Naive B cell (primary cell): ENCODE measurements around the gene SMARCB1. TPM values are rescaled to one million over a fixed set of nuclear protein-coding genes. Genes with fewer than 3 reads are reported as not detected.

Experiments
- ATAC-seq, 2 donors: fragments of 150-1000 bp; cut with Tn5 transposase; 2 replicates each; pipeline ENCODE4 v1.10.0; 2021; ENCODE audit warnings: low read depth in 2 of 2, mild to moderate bottlenecking in 2 of 2, moderate library complexity in 2 of 2
- DNase-seq: peaks from one replicate; pipeline ENCODE4 v3.0.0; 2022
- H3K27ac Mint-ChIP-seq, 6 donors: one replicate each; pipeline ENCODE4 v1.8.0; 2020 to 2022; ENCODE audit warnings: mild to moderate bottlenecking in 6 of 6, mixed read lengths in 6 of 6, moderate library complexity in 5 of 6, inconsistent platforms in 2 of 6
- H3K27me3 Mint-ChIP-seq, 3 donors: one replicate each; pipeline ENCODE4 v1.8.0; 2021 to 2022; ENCODE audit warnings: mixed read lengths in 3 of 3, mild to moderate bottlenecking in 1 of 3
- H3K36me3 Mint-ChIP-seq, 2 donors: one replicate each; pipeline ENCODE4 v1.8.0; 2020 to 2022; ENCODE audit warnings: mixed read lengths in 2 of 2, inconsistent platforms in 1 of 2, mild to moderate bottlenecking in 1 of 2
- H3K4me1 Mint-ChIP-seq, 3 donors: one replicate each; pipeline ENCODE4 v1.8.0; 2020 to 2022; ENCODE audit warnings: mixed read lengths in 3 of 3, inconsistent platforms in 1 of 3, mild to moderate bottlenecking in 1 of 3, moderate library complexity in 1 of 3
- H3K4me3 Mint-ChIP-seq, 8 donors: one replicate each; pipeline ENCODE4 v1.8.0; 2020 to 2022; ENCODE audit warnings: mild to moderate bottlenecking in 8 of 8, mixed read lengths in 8 of 8, moderate library complexity in 8 of 8, inconsistent platforms in 2 of 8
- H3K9me3 Mint-ChIP-seq, 7 donors: one replicate each; pipeline ENCODE4 v1.8.0; 2020 to 2022; ENCODE audit warnings: mixed read lengths in 7 of 7, mild to moderate bottlenecking in 5 of 7, inconsistent platforms in 2 of 7, moderate library complexity in 1 of 7
- polyA plus RNA-seq, 6 donors: library from polyadenylated mRNA; unstranded; fragments of 300-500 nt; fragmentation: Illumina TruSeq; gene quantifications; one replicate each; pipeline ENCODE4 v1.2.3, GENCODE V29; 2021; ENCODE audit warnings: low read depth in 6 of 6

The SMARCB1 gene
- polyA plus RNA-seq, 6 donors from 2014 or later: 73.0 to 90.9 (median 78.1) TPM

- Mint-ChIP-seq H3K4me3 (no peak overlapping the region), H3K27me3 (no peaks in the 10 kb centered on the region), H3K27ac (peak overlapping the region in 4 of 6 donors; percentile 12 to 88 (median 68)), H3K4me1 (peaks cover 45 to 66% (median 65%) of the 10 kb centered on the region in 3 donors), H3K36me3 (peaks cover 13 to 19% of the 10 kb centered on the region in 2 donors), H3K9me3 (no peaks in the 10 kb centered on the region)
- ATAC-seq (no peak), DNase-seq (no peak)
These were observed 40.0 kb downstream of the SMARCB1 start for GRCh38 chr22:23826510-23827350.

GRCh38 chr22:23827351-23827995 lies 40.7 kb downstream of the SMARCB1 start:
- Mint-ChIP-seq H3K4me1 (peaks cover 43 to 67% (median 60%) of the 10 kb centered on the region in 3 donors), H3K9me3 (no peaks in the 10 kb centered on the region), H3K36me3 (peaks cover 13 to 17% of the 10 kb centered on the region in 2 donors), H3K27me3 (no peaks in the 10 kb centered on the region), H3K4me3 (no peak overlapping the region), H3K27ac (peak overlapping the region in 3 of 6 donors; percentile 39 to 54 (median 45))
- DNase-seq (no peak), ATAC-seq (no peak)

- Mint-ChIP-seq H3K4me3 (peak overlapping the region in 1 of 8 donors; percentile 7), H3K36me3 (peaks cover 8 to 13% of the 10 kb centered on the region in 2 donors)
These were observed 42.3 kb downstream of the SMARCB1 start for GRCh38 chr22:23828800-23829680.

GRCh38 chr22:23829845-23830372 lies 43.1 kb downstream of the SMARCB1 start:
- peaks cover 8 to 13% of the 10 kb centered on the region in 2 donors for H3K36me3 Mint-ChIP-seq
- H3K4me3 Mint-ChIP-seq: no peak overlapping the region
- no peaks in the 10 kb centered on the region for H3K27me3 Mint-ChIP-seq
- peak overlapping the region in 3 of 6 donors; percentile 65 to 75 (median 67) for H3K27ac Mint-ChIP-seq
- no peaks in the 10 kb centered on the region for H3K9me3 Mint-ChIP-seq
- no peak for ATAC-seq
- no peak for DNase-seq
- peaks cover 25 to 49% (median 49%) of the 10 kb centered on the region in 3 donors for H3K4me1 Mint-ChIP-seq

More at GRCh38 chr22:23828800-23829680, 42.3 kb downstream of the SMARCB1 start:
- H3K9me3 Mint-ChIP-seq: no peaks in the 10 kb centered on the region
- peaks cover 31 to 52% (median 49%) of the 10 kb centered on the region in 3 donors for H3K4me1 Mint-ChIP-seq
- peak overlapping the region in 5 of 6 donors; percentile 64 to 88 (median 73) for H3K27ac Mint-ChIP-seq
- no peaks in the 10 kb centered on the region for H3K27me3 Mint-ChIP-seq
- no peak for DNase-seq
- ATAC-seq: no peak

- H3K36me3 Mint-ChIP-seq: peaks cover 13 to 16% of the 10 kb centered on the region in 2 donors
- no peaks in the 10 kb centered on the region for H3K27me3 Mint-ChIP-seq
- ATAC-seq (no peak), DNase-seq (no peak)
- H3K4me3 Mint-ChIP-seq: peak overlapping the region in 1 of 8 donors; percentile 6
- H3K4me1 Mint-ChIP-seq: peaks cover 28 to 52% (median 50%) of the 10 kb centered on the region in 3 donors
- no peaks in the 10 kb centered on the region for H3K9me3 Mint-ChIP-seq
- H3K27ac Mint-ChIP-seq: peak overlapping the region in 3 of 6 donors; percentile 63 to 81 (median 65)
These were observed 44.5 kb downstream of the SMARCB1 start for GRCh38 chr22:23831261-23831660.

- ATAC-seq (no peak), DNase-seq (no peak)
- no peaks in the 10 kb centered on the region for H3K9me3 Mint-ChIP-seq
- peaks cover 33 to 52% (median 52%) of the 10 kb centered on the region in 3 donors for H3K4me1 Mint-ChIP-seq
- no peaks in the 10 kb centered on the region for H3K27me3 Mint-ChIP-seq
- peaks cover 13 to 16% of the 10 kb centered on the region in 2 donors for H3K36me3 Mint-ChIP-seq
- H3K4me3 Mint-ChIP-seq: no peak overlapping the region
- peak overlapping the region in 2 of 6 donors; percentile 67 to 81 for H3K27ac Mint-ChIP-seq
These were observed 45.0 kb downstream of the SMARCB1 start for GRCh38 chr22:23831781-23832180.

GRCh38 chr22:23832226-23833016 lies 45.7 kb downstream of the SMARCB1 start:
- Mint-ChIP-seq H3K4me3 (peak overlapping the region in 1 of 8 donors; percentile 41), H3K27me3 (no peaks in the 10 kb centered on the region), H3K36me3 (peaks cover 13 to 16% of the 10 kb centered on the region in 2 donors), H3K27ac (peak overlapping the region in 4 of 6 donors; percentile 22 to 81 (median 73)), H3K4me1 (peaks cover 38 to 55% (median 55%) of the 10 kb centered on the region in 3 donors), H3K9me3 (no peaks in the 10 kb centered on the region)
- no peak for ATAC-seq
- DNase-seq: no peak

GRCh38 chr22:23833017-23833751 lies 46.4 kb downstream of the SMARCB1 start:
- peaks cover 13 to 16% of the 10 kb centered on the region in 2 donors for H3K36me3 Mint-ChIP-seq
- DNase-seq (no peak), ATAC-seq (no peak)
- peaks cover 45 to 60% (median 60%) of the 10 kb centered on the region in 3 donors for H3K4me1 Mint-ChIP-seq
- H3K27me3 Mint-ChIP-seq: no peaks in the 10 kb centered on the region
- H3K4me3 Mint-ChIP-seq: no peak overlapping the region
- H3K9me3 Mint-ChIP-seq: no peaks in the 10 kb centered on the region
- peak overlapping the region in 2 of 6 donors; percentile 22 to 57 for H3K27ac Mint-ChIP-seq

- no peak overlapping the region for H3K4me3 Mint-ChIP-seq
- H3K36me3 Mint-ChIP-seq: peaks cover 10 to 11% of the 10 kb centered on the region in 2 donors
- H3K27ac Mint-ChIP-seq: peak overlapping the region in 3 of 6 donors; percentile 42 to 96 (median 81)
- ATAC-seq (no peak), DNase-seq (no peak)
- H3K9me3 Mint-ChIP-seq: no peaks in the 10 kb centered on the region
- H3K27me3 Mint-ChIP-seq: no peaks in the 10 kb centered on the region
- H3K4me1 Mint-ChIP-seq: peaks cover 44 to 60% (median 57%) of the 10 kb centered on the region in 3 donors
These were observed 47.1 kb downstream of the SMARCB1 start for GRCh38 chr22:23833911-23834317.

- Mint-ChIP-seq H3K27me3 (no peaks in the 10 kb centered on the region), H3K9me3 (no peaks in the 10 kb centered on the region), H3K4me1 (peaks cover 44 to 60% (median 56%) of the 10 kb centered on the region in 3 donors), H3K4me3 (no peak overlapping the region), H3K36me3 (peaks cover 8 to 9% of the 10 kb centered on the region in 2 donors), H3K27ac (peak overlapping the region in 2 of 6 donors; percentile 96 to 99)
- DNase-seq (no peak), ATAC-seq (no peak)
These were observed 47.6 kb downstream of the SMARCB1 start for GRCh38 chr22:23834406-23834792.

GRCh38 chr22:23834793-23835483 lies 48.2 kb downstream of the SMARCB1 start:
- ATAC-seq (no peak), DNase-seq (no peak)
- peaks cover 8 to 9% of the 10 kb centered on the region in 2 donors for H3K36me3 Mint-ChIP-seq
- no peaks in the 10 kb centered on the region for H3K9me3 Mint-ChIP-seq
- peak overlapping the region; percentile 21 to 100 (median 96) for H3K27ac Mint-ChIP-seq
- H3K4me1 Mint-ChIP-seq: peaks cover 44 to 60% (median 56%) of the 10 kb centered on the region in 3 donors
- peak overlapping the region in 1 of 8 donors; percentile 72 for H3K4me3 Mint-ChIP-seq
- no peaks in the 10 kb centered on the region for H3K27me3 Mint-ChIP-seq
